Left colon (tissue), 2 donors: ENCODE data around the gene PSMD14. TPM values are rescaled to one million over a fixed set of nuclear protein-coding genes. Genes with fewer than 3 reads are reported as not detected.
"Not testable (repeated sequence)": the region's sequence is repeated elsewhere in the genome, so short reads cannot be mapped to it uniquely, and the experiment has no call there.

ENCODE experiments used
- ATAC-seq: fragments of 200-7000 bp; cut with Tn5 transposase; one replicate; pipeline ENCODE4 v1.9.1; 2020; ENCODE audit warnings: mild to moderate bottlenecking, moderate library complexity
- DNase-seq, 2 donors: peaks; one replicate each; pipeline ENCODE4 v3.0.0-alpha.2; 2020
- intact Hi-C, 2 donors: fragments of 100-400 bp; cut with DNase I in 1 of 2; cut with micrococcal nuclease in 1 of 2; formaldehyde crosslinking; loops; one replicate each; pipeline versions ENCODE4 v1.11.2 to v1.14.0; 2022; cut with DNase I, micrococcal nuclease
- long read RNA-seq: library from polyadenylated mRNA; unstranded; transcript quantifications from one replicate; pipeline ENCODE4 v2.0.0, GENCODE V29; 2021
- total RNA-seq, 2 donors: library from RNA; stranded (reverse); fragmentation: NEBNext Ultra II Directional; extraction: Animal tissue kit (Norgen Biotek cat#: 25700); gene quantifications; one replicate each; pipeline ENCODE4 v1.2.1, GENCODE V29; 2021
- donor health status: DM: no; HTN: no; CAD: no.
- donor health status: DM: yes; HTN: yes; CAD: no.

PSMD14 gene
- 10 to 100 TPM; 27.2 to 34.5 TPM for total RNA-seq
- long read RNA-seq, transcript PSMD14-201 (12 exons, 1,954 nt) = major isoform, 96 of 103 reads
- long read RNA-seq, partial matches to known transcripts = 1 of 103 reads
- long read RNA-seq, other reads (novel, unspliced or antisense) = 6 of 103 reads

DNA sequence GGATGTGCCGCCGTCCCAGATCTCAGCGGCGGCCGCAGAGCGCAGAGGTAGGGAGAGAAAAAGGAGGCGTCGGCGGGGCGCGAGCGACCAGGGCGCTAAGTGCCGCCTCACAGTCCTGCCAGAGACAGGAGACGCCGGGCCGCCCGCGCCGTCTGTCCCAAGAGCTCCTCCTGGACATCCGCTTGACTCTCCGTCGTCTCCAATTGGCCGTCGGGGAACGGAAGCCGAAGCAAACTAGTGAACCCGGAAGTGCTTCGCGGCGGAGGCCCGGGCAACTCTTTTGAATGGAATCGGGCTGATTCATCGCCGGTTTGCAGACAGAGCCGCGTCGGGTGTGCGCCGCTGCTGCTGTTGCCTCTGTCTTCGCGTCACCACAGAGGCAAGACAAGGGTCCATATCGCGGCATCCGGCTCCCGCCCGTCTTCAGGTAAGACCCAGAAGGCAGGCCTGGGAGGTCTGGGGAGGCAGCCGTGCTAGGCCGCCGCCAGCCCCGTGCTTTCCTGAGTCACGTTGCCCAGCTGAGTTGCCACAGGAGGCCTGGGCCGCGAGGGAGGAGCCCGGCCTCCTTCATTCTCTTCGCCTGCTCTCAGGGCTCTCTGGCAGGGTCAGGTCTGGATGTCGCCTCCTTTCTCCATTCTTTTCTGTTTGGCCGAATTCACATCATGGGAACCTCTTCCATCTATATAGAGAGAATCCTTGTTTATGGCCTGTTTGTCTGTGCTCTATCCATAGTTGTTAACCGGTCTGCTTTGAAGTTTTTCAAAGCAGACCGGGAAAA, at the start of gene PSMD14:
PSMD14 (plus strand) TSS at position 248 of the 778 bp plus-strand sequence. CDS start 10,401 bp downstream, outside the sequence.
- DNase-seq (peak; percentile 94), ATAC-seq (peak; percentile 97)
- intact Hi-C loops = loop anchor here in 1 of 2 donors (5.0 kb wide), 1 partner anchor 639 kb away; no protein-coding TSS in a partner anchor

DNA sequence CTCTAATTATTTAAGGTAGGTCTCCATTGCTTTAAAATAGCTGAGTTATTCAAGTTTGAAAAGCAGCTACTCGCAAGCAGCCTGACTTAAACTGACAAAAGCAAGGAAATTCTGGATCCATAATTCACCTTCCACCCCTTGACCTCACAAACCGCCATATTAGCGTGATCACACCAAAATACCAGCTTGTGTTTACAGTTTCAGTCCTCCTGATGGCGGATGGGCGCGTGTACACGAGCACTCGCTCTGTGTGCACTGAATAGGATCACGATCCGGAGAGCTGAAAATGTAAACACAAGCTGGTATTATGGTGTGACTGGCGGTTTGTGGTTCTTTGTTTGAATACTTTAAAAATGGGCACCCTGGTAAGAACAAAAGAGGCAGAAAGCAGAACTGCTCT, 42.4 kb upstream of the PSMD14 start:
- intact Hi-C loops = no loop called here
- ATAC-seq (no peak), DNase-seq (no peak)

DNA sequence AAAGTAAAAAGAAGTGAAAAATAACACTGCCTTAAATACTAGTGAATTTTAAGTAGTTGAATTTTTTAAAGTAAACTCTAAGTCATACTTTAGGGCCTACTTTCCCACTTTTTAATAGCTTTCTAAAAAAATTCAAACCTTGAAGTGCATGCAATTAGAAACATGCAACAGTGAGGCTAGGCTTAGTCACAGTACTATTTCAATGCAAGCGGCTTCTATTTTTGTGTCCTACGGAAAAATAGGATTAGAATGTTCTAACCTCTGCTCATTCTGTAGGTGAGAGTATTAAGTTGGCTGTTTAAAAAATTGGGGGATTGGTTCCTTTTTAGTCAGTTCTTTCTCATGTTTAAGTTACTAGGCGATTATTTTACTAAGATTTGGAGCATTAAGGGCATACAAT, 39.1 kb upstream of the PSMD14 start:
- ATAC-seq (no peak), DNase-seq (no peak)
- intact Hi-C loops = no loop called here

DNA sequence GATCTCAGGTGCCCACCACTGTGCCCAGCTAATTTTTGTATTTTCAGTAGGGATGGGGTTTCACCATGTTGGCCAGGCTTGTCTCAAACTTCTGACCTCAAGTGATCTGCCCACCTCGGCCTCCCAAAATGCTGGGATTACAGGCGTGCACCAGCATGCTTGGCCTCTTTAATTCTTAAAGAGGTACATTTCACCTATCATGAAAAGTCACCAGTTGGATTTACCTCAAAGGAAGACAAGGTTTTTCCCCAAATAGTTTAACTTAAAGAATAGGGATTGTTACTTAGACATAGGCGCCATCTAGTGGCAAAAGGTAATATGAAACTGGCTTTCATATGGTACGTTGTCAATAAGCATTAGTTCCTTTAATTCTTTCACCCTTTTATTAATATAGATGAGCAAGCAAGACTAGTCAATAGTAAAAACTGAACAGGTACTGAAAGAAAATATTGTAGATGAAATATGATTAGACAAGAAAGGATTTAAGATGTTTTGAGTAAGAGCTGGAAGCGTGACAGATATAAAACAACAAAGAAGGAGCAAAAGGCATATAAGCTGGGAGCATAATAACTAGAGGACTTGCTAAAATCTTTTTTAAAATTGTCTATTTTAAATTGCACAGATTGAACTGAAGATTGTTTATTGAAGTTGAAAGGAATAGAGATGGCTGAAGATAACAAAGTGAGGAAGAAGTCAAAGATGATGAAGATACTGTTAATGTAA, 35.0 kb upstream of the PSMD14 start:
- no peak for DNase-seq
- peak; percentile 36 for ATAC-seq
- intact Hi-C loops = loop anchor here in 1 of 2 donors (5.0 kb wide), 1 partner anchor 51 kb away; no protein-coding TSS in a partner anchor

DNA sequence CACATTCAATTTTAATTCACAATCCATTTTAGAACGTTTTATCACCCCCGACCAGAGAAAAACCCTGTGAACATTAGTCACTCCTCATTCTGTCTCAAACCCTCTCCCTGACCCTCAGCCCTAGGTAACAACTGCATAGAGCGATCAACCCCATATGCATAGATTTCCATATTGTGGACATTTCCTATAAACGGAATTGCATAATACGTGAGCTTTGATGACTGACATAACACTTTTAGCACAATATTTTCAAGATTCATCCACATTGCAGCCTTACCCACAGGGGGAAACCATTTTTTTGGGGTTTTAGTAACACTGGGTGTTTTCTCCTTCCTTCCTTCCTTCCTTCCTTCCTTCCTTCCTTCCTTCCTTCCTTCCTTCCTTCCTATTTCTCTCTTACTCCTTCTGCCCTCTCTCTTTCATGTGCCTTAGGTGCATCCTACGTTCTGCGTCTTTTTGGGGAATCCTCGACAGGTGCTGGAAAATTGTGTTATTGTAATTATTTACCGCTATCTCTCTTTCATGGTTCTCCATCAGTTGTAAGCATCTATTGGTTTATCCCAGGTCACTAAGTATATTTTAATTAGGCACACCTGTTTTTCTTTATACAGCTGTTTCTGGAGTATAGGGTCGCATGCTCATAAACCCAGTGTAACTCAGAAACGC, 29.5 kb upstream of the PSMD14 start:
- intact Hi-C loops, ATAC-seq, DNase-seq: not testable (repeated sequence)

DNA sequence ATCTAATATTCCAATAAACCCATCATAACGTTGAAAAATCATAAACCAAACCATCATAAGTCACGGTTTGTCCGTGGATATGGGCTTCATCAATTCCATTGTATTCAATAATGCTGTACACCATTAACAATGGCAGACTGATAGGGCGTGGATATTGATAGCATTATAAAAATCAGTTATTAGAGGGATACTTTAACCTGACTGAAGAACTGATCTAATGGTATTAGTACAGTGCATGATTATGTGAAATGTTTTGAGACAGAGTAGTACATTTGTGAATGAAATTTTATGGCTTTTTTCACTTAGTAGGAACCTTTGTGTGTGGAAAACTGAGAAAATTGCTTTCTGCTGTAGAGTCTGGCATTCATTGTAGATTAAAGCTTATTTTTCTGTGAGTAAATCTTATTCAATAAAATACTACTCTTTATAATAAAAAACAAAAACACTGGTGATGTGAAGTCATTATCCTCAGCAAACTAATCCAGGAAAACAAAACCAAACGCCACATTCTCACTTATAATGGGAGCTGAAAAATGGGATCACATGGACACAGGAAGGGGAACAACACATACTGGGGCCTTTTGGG, 28.9 kb upstream of the PSMD14 start:
- ATAC-seq, DNase-seq, intact Hi-C loops: not testable (repeated sequence)

DNA sequence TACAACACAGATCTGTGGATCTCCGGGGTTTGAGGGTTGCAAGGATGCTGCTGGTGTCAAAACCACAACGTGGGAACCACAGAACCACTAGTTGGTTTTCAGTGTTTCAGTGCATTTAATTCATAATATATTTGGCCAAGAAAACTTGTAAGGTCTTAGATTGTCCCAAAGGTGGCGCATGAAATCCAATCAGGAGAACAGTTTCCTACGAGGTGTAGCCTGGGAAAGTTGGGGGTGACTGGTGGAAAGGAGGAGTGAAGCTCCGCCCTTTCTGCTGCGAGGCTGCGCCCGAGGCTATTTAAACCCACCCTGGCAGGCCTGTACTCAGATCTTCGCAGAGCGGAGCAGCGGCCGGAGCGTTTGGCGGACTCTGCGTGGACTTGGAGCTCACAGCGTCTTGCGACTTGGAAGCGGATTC, 27.3 kb upstream of the PSMD14 start:
- intact Hi-C loops = not testable (repeated sequence)

DNA sequence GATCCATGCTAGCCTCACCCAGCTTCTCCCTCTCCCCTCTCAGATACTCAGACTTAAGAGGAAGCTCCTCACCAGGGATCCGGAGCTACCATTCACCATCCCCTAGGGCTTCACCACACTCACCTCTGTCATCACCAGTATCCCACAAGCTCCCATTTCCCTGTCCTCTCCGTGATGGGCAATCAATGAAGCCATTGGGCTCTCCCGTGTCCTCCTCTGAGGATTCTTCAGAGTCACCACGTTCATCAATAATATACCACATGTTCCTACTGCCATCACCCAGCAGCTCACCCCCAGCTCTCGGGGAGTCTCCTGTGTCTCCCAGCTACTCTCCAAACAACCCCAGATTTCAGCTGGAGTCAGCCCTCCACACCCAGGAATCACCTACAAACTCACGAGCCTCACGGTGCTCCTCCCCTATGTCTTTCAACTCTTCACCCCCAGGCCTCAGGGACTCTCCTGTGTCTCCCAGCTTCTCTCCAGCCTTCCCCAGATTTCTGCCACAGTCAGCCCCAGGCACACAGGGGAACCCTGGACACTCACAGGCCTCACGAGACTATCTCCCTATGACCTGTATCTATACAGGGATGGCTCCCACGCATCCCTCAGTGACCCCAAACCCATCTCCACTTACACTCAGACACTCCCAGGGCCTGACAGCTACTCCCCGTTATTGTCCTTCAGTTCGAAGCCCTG, 26.5 kb upstream of the PSMD14 start:
- DNase-seq, ATAC-seq, intact Hi-C loops: not testable (repeated sequence)

More for the DNA sequence above, 27.3 kb upstream of the PSMD14 start:
- DNase-seq = peak; percentile 37 to 39
- ATAC-seq = not testable (repeated sequence)

DNA sequence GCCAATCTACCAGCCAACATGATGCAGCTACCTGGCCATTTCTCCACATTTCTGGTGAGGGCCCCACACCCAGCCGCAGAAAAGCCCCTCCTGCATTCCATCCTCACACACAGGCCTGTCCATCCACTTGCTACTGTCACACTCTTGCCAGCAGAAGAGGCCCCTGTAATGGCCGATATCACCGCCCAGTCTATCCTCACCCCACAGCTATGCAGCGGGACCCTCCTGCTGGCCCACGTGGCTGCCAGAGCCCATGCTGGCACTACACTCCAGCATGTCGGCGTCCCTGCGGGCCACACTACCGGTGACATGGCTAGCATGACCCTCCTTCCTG, 25.9 kb upstream of the PSMD14 start:
- DNase-seq, intact Hi-C loops, ATAC-seq: not testable (repeated sequence)

DNA sequence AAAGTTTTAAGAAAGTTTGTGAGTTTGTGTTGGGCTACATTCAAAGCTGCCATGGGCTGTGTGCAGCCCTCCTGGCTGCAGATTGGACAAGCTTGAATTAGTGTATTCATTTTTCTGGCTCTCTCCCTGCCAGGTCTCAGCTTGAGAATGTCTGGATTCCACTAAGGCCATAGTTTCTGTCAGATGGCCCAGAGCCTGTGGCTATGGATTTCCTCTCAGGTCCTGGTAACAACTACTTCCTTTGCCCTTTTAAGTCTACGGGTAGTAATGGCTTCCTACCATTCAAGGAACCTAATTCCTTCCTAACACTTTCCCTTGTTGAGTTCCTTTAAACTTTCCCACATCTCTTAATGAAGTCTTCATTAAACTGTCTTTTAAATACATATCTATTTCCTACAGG, 24.3 kb upstream of the PSMD14 start:
- no peak for DNase-seq
- no peak for ATAC-seq
- intact Hi-C loops = no loop called here

DNA sequence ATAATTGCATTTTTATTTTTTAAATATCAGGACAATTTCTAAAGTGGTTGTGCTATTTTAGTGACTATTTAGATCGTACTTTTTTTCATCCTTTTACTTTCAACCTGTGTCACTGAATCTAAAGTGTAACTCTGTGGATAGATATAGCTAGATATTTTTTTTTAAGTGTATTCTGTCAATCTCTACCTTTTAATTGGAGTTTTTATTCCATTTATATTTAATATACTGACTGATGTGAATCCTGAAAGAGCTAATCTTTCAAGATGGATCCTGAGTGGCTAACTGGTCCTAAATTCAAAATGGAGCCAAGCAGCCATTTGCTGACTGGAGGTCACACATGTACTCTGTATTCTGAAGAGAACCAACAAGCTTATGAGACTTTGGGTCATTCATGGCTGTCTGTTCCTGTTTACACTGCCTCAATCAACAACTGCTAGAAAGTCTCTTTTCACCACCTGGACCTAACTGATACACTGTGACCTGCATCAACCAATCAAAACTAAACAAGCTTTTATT, 4.6 kb upstream of the PSMD14 start:
- ATAC-seq (no peak), DNase-seq (no peak)
- intact Hi-C loops = no loop called here

DNA sequence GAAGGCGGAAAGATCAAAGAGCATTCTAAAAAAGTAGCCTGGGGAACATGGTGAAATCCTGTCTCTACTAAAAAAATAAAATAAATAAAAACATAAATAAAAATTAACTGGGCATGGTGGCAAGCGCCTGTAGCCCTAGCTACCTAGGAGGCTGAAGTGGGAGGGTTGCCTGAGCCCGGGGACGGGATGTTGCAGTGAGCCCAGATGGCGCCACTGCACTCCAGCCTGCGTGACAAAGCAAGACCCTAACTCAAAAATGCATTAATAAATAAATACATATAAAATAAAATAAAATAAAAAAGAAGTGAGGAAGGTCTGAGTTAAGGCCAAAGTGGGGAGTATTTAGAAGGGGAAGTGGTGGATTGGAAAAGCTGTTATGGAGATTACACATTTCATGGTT, 1.3 kb upstream of the PSMD14 start:
- intact Hi-C loops = loop anchor here in 1 of 2 donors (5.0 kb wide), 1 partner anchor 640 kb away; no protein-coding TSS in a partner anchor
- no peak for ATAC-seq
- DNase-seq = no peak

DNA sequence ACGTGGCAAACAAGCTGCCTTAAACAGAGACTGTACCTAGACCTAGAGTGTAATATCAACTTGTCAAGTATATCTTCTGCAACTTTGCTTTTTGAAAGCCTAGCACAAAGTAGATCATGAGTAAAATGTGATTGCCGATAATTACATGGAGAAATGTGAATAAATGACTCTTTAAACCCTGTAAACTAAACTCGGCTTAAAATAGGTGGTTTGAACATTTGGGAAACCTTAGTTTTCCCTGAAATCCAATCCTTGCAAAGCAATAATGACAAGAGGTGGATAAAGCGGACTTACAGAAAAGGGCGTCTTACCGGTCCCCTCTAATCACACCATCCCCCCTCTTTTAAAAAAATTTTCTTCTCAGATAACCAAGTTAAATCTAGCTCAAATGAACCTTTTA, 549 bp upstream of the PSMD14 start:
- intact Hi-C loops = loop anchor here in 1 of 2 donors (5.0 kb wide), 1 partner anchor 640 kb away; no protein-coding TSS in a partner anchor
- DNase-seq (no peak), ATAC-seq (no peak)

DNA sequence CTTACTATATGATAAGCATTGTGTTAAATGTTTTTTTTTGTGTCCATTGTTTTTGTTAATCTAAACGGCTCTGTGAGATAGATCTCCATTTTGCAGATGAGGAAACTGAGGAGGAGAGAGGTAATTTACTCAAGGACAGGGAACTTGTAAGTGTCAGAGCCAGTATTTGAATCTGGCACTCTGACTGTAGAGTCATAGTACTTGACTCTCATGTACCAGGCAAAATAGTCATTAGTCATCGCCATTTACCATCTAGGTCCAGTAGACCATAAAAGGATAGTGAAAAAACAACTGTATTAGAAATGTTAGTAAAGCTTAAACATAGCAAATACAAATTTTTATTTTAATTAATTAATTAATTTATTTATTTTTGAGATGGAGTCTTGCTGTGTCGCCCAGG, 4.8 kb downstream of the PSMD14 start:
- ATAC-seq = no peak
- intact Hi-C loops = no loop called here

DNA sequence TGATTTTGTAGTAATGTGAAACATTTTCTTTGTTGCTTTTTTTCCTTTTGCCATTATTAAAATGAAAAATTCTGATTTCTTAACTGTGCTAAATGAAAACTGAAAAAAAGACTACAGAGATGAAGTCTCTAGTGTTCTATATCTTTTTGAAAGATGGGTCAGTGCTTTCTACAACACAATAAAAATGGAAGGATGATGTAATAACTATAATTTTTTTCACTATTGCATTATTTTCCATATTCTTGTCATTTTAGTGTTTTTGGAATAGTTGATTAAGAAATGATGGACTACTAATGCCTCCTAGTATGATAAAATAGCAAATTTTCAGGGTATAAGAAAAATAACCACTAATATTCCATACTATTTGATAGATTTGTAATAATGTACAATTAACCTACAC, 7.2 kb downstream of the PSMD14 start:
- intact Hi-C loops = no loop called here
- ATAC-seq (no peak), DNase-seq (no peak)

More for the DNA sequence above, 4.8 kb downstream of the PSMD14 start:
- DNase-seq = no peak

DNA sequence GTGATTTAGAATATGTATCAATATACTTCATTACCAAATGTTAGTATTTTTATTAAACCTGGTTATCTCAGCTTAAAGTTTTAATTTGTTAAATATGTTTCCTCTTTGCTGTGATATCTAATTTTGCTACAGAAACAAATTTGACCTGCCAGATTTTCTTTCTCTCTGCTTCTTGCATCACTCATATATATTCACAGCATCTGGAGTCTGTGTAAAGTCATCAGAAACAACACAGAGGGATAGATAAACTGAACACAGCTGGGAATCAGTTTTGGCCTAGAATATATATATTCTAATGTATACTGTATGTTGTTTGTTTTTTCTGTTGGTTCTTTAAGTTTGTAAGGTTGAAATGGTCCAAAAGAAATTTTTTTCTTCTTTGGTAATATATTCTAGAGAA, 8.5 kb downstream of the PSMD14 start:
- intact Hi-C loops = no loop called here
- ATAC-seq = no peak
- no peak for DNase-seq

DNA sequence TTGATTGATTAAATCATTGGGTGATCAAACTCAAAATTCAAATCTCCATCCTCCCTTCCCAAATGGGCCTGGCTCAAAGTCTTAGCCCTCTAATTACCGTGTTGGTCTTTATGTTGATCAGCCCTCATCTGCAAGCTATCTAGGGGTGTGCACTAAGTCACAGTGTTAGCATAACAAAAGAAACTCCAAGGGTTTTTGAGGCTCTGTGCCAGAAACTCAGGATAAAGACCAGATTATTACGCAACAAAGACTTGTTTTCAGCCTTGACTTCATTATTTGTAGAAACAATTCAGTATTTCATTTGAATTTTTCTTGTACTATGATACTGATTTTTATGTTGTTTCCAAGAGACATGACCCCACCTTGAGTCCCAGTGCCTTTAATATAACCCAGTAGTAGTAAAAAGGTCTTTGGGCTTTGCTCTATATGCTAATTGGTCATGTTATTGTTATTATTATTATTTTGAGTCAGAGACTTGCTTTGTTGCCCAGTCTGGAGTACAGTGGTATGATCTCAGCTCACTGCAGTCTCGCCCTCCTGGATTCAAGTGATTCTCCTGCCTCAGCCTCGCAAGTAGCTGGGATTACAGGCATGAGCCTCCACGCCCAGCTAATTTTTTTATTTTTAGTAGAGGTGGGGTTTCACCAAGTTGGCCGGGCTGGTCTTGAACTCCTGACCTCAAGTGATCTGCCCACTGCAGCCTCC, 13.9 kb downstream of the PSMD14 start:
- DNase-seq (no peak), ATAC-seq (no peak)
- intact Hi-C loops = no loop called here
